Testis (tissue), 2 donors: ENCODE data around the gene SCFD2.

Experiments used
- POLR2A ChIP-seq: fragments of 450-650 bp; IDR thresholded peaks from one replicate; pipeline ENCODE4 v1.6.1; 2017; ENCODE audit warnings: antibody characterized with exemption, mild to moderate bottlenecking, moderate library complexity
- TF ChIP-seq, protein P1 (sequence below), 3 experiments: fragments of 450-650 bp in 2 of 3; fragments of 200-600 bp in 1 of 3; sonication (generic) in 1 of 3; IDR thresholded peaks; one replicate each; pipeline ENCODE4 v1.5.1; 2016 to 2019; ENCODE audit warnings: antibody characterized with exemption in 3 of 3, mild to moderate bottlenecking in 2 of 3, moderate library complexity in 1 of 3

DNA sequence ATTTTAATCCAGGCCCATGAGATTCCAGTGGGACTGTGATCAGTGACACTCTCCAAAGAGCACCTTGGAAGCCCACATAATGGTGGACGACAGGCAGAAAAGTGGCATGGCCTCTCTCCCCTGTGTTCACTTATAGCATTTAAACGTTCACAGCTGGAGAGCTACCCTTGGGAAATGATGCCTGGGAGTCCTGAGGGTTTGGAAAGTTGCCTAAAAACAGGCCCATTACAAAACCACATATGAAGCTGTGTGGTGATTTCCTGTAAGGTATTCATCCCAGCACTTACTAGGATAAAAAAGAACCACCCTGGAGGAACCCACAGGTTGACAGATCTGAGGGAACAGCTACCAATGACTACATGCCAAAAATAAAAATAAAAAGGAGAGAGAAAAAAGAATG lies 310.6 kb downstream of the SCFD2 start:
- TF ChIP-seq POLR2A: no peak
- TF ChIP-seq, protein P1, sequence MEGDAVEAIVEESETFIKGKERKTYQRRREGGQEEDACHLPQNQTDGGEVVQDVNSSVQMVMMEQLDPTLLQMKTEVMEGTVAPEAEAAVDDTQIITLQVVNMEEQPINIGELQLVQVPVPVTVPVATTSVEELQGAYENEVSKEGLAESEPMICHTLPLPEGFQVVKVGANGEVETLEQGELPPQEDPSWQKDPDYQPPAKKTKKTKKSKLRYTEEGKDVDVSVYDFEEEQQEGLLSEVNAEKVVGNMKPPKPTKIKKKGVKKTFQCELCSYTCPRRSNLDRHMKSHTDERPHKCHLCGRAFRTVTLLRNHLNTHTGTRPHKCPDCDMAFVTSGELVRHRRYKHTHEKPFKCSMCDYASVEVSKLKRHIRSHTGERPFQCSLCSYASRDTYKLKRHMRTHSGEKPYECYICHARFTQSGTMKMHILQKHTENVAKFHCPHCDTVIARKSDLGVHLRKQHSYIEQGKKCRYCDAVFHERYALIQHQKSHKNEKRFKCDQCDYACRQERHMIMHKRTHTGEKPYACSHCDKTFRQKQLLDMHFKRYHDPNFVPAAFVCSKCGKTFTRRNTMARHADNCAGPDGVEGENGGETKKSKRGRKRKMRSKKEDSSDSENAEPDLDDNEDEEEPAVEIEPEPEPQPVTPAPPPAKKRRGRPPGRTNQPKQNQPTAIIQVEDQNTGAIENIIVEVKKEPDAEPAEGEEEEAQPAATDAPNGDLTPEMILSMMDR (IDR thresholded peaks at IDR 0.05): no peak
